ENCODE results near the gene ZNF827. TPM values are rescaled to one million over a fixed set of nuclear protein-coding genes. Genes with fewer than 3 reads are reported as not detected.
A peak's percentile ranks its signal among the peaks of the same experiment; 100 is the strongest.

ZNF827 gene
- total RNA-seq, 1 experiment from 2014 or later = 9.8 TPM

GRCh38 chr4:145868637-145869409, 69.8 kb downstream of the ZNF827 start:
- TF ChIP-seq EZH2 (IDR thresholded peaks at IDR 0.05; ENCODE audit: low read length, unreplicated experiment) (no peak), CTCF (conservative IDR thresholded peaks at IDR 0.05; ENCODE audit: low read depth, low read length) (peak; percentile 56)
- Histone ChIP-seq H3K4me1 (ENCODE audit: insufficient read depth, low read length) (no peaks in the 10 kb centered on the region), H2AFZ (ENCODE audit: low read length) (no peak overlapping the region), H3K4me3 (ENCODE audit: low read length) (no peak overlapping the region), H3F3A (ENCODE audit: low read length, unreplicated experiment) (no peaks in the 10 kb centered on the region), H3K27me3 (ENCODE audit: low read length) (no peaks in the 10 kb centered on the region), H3K9me2 (replicated peaks; ENCODE audit: low read length) (no peaks in the 10 kb centered on the region), H4K20me1 (ENCODE audit: low read length) (no peaks in the 10 kb centered on the region), H3K36me3 (ENCODE audit: low read depth, low read length) (no peaks in the 10 kb centered on the region), H3K9me3 (ENCODE audit: low read length) (no peaks in the 10 kb centered on the region), H3K79me2 (ENCODE audit: low read length) (no peaks in the 10 kb centered on the region), H3K9ac (ENCODE audit: low read length) (no peak overlapping the region), H3K4me2 (ENCODE audit: low read length) (no peak overlapping the region), H3K27ac (ENCODE audit: low read length) (no peak overlapping the region)
- intact Hi-C loops (cut with micrococcal nuclease) = loop anchor here (5.0 kb wide), 1 partner anchor 82 kb away; no protein-coding TSS in a partner anchor
- CTCF ChIA-PET = no interaction called here
- ATAC-seq = peak; percentile 37
- POLR2A ChIA-PET (ENCODE audit: unreplicated experiment) = interaction anchor here (0.6 to 0.8 kb wide), 2 partner anchors 16 to 272 kb away, joined by 3 to 5 read pairs; no protein-coding TSS in a partner anchor
- BruUV-seq (replicated peaks) = no TSS peak
- DNase-seq = peak; percentile 46

- CTCF ChIA-PET = interaction anchor here (0.6 kb wide), 1 partner anchor 144 kb away, joined by 4 read pairs; no protein-coding TSS in a partner anchor
- Histone ChIP-seq H2AFZ (ENCODE audit: low read length) (no peak overlapping the region), H3F3A (ENCODE audit: low read length, unreplicated experiment) (no peaks in the 10 kb centered on the region), H3K27me3 (ENCODE audit: low read length) (no peaks in the 10 kb centered on the region), H3K9me2 (replicated peaks; ENCODE audit: low read length) (no peaks in the 10 kb centered on the region), H4K20me1 (ENCODE audit: low read length) (no peaks in the 10 kb centered on the region), H3K79me2 (ENCODE audit: low read length) (no peaks in the 10 kb centered on the region), H3K27ac (ENCODE audit: low read length) (no peak overlapping the region), H3K4me3 (ENCODE audit: low read length) (no peak overlapping the region), H3K9me3 (ENCODE audit: low read length) (no peaks in the 10 kb centered on the region), H3K4me2 (ENCODE audit: low read length) (no peak overlapping the region), H3K4me1 (ENCODE audit: insufficient read depth, low read length) (no peaks in the 10 kb centered on the region), H3K9ac (ENCODE audit: low read length) (no peak overlapping the region), H3K36me3 (ENCODE audit: low read depth, low read length) (no peaks in the 10 kb centered on the region)
- TF ChIP-seq EZH2 (IDR thresholded peaks at IDR 0.05; ENCODE audit: low read length, unreplicated experiment) (no peak), CTCF (conservative IDR thresholded peaks at IDR 0.05; ENCODE audit: low read depth, low read length) (no peak)
- DNase-seq (no peak), ATAC-seq (no peak)
- no TSS peak for BruUV-seq (replicated peaks)
- intact Hi-C loops (cut with micrococcal nuclease) = loop anchor here (5.0 kb wide), 1 partner anchor 80 kb away; no protein-coding TSS in a partner anchor
- POLR2A ChIA-PET (ENCODE audit: unreplicated experiment) = no interaction called here
Measured at GRCh38 chr4:145867406-145867805, 71.2 kb downstream of the ZNF827 start.

- H3K9me3 ChIP-seq (ENCODE audit: low read length) = no peaks in the 10 kb centered on the region
- BruUV-seq (replicated peaks) = no TSS peak
- no peak for DNase-seq
- H4K20me1 ChIP-seq (ENCODE audit: low read length) = no peaks in the 10 kb centered on the region
- POLR2A ChIA-PET (ENCODE audit: unreplicated experiment) = no interaction called here
- no peak overlapping the region for H3K4me2 ChIP-seq (ENCODE audit: low read length)
- intact Hi-C loops (cut with micrococcal nuclease) = loop anchor here (5.0 kb wide), 1 partner anchor 80 kb away; no protein-coding TSS in a partner anchor
- no peaks in the 10 kb centered on the region for H3K27me3 ChIP-seq (ENCODE audit: low read length)
- no peaks in the 10 kb centered on the region for H3K36me3 ChIP-seq (ENCODE audit: low read depth, low read length)
- TF ChIP-seq CTCF (conservative IDR thresholded peaks at IDR 0.05; ENCODE audit: low read depth, low read length) = no peak
- TF ChIP-seq EZH2phosphoT487 (IDR thresholded peaks at IDR 0.05; ENCODE audit: borderline replicate concordance, low read length) = no peak
- TF ChIP-seq EZH2 (IDR thresholded peaks at IDR 0.05; ENCODE audit: low read length, unreplicated experiment) = no peak
- no peak overlapping the region for H3K4me3 ChIP-seq (ENCODE audit: low read length)
- no peaks in the 10 kb centered on the region for H3K9me2 ChIP-seq (replicated peaks; ENCODE audit: low read length)
- no peak overlapping the region for H3K9ac ChIP-seq (ENCODE audit: low read length)
- ATAC-seq = no peak
- H2AFZ ChIP-seq (ENCODE audit: low read length) = no peak overlapping the region
- H3K79me2 ChIP-seq (ENCODE audit: low read length) = no peaks in the 10 kb centered on the region
- no peaks in the 10 kb centered on the region for H3K4me1 ChIP-seq (ENCODE audit: insufficient read depth, low read length)
- CTCF ChIA-PET = interaction anchor here (0.6 kb wide), 1 partner anchor 143 kb away, joined by 4 read pairs; no protein-coding TSS in a partner anchor
- H3F3A ChIP-seq (ENCODE audit: low read length, unreplicated experiment) = no peaks in the 10 kb centered on the region
- H3K27ac ChIP-seq (ENCODE audit: low read length) = no peak overlapping the region
Measured at GRCh38 chr4:145866991-145867390, 71.6 kb downstream of the ZNF827 start.

All from PC-3 (cell line).